AG04449 (cell line): ENCODE measurements around the gene OR51G2.

Experiments used
- CTCF ChIA-PET: fragments of 350-600 bp; formaldehyde crosslinking; extraction: SDS; loops from one replicate; lab custom pipeline; 2021; ENCODE audit warnings: antibody characterized with exemption; lab: Yijun Ruan, JAX
- POLR2A ChIA-PET: fragments of 400-600, 350-600 bp; formaldehyde crosslinking; extraction: SDS; loops from one replicate; lab custom pipeline; 2020; ENCODE audit warnings: antibody characterized with exemption, inconsistent platforms; lab: Yijun Ruan, JAX
- DNase-seq: peaks from one replicate; pipeline ENCODE4 v3.0.0-alpha.2; 2010; ENCODE audit warnings: low read depth, low spot score
- H3K4me3 ChIP-seq: 2 replicates; pipeline ENCODE4 v1.5.1; 2011; ENCODE audit warnings: low read depth, mild to moderate bottlenecking, control low read depth, low read length
- CTCF ChIP-seq: IDR thresholded peaks from one replicate; pipeline ENCODE4 v1.5.1; 2011; ENCODE audit warnings: mild to moderate bottlenecking, moderate library complexity, low read length, control low read depth, inconsistent platforms; ENCODE audit not compliant: insufficient read depth; ENCODE audit errors: missing control alignments

Gene OR51G2

GRCh38 chr11:4932751-4933150 is 13.6 kb upstream of the OR51G2 start:
- no peak overlapping the region for H3K4me3 ChIP-seq
- POLR2A ChIA-PET: no interaction called here
- no peak for TF ChIP-seq CTCF
- no peak for DNase-seq
- CTCF ChIA-PET: no interaction called here

- no peak for DNase-seq
- H3K4me3 ChIP-seq: no peak overlapping the region
- no peak for TF ChIP-seq CTCF
- CTCF ChIA-PET: no interaction called here
- POLR2A ChIA-PET: no interaction called here
Observed at GRCh38 chr11:4926608-4927007, 7.5 kb upstream of the OR51G2 start.

GRCh38 chr11:4924239-4924638 is 5.1 kb upstream of the OR51G2 start, which contains the start of gene OR51G1:
TSS of gene OR51G1 (minus strand) at chr11:4924339. CDS start at chr11:4924339, 0 bp downstream.
- CTCF ChIA-PET: no interaction called here
- no peak for TF ChIP-seq CTCF
- POLR2A ChIA-PET: no interaction called here
- no peak for DNase-seq
- H3K4me3 ChIP-seq: no peak within 1 kb of the TSS

GRCh38 chr11:4922304-4922703 is 3.2 kb upstream of the OR51G2 start:
- CTCF ChIA-PET: no interaction called here
- no peak overlapping the region for H3K4me3 ChIP-seq
- POLR2A ChIA-PET: no interaction called here
- TF ChIP-seq CTCF: no peak
- no peak for DNase-seq

GRCh38 chr11:4921796-4922195 is 2.6 kb upstream of the OR51G2 start:
- no peak for DNase-seq
- no peak for TF ChIP-seq CTCF
- H3K4me3 ChIP-seq: no peak overlapping the region
- ChIA-PET POLR2A (no interaction called here), CTCF (no interaction called here)

GRCh38 chr11:4916581-4916980 is 2.6 kb downstream of the OR51G2 start:
- TF ChIP-seq CTCF: no peak
- no peak overlapping the region for H3K4me3 ChIP-seq
- ChIA-PET POLR2A (no interaction called here), CTCF (no interaction called here)
- no peak for DNase-seq
